GM15510 (cell line): ENCODE data around the gene PAN3.

Source experiments
- POLR2A ChIP-seq: IDR thresholded peaks from 3 replicates; pipeline ENCODE4 v1.6.1; 2011; ENCODE audit warnings: borderline replicate concordance; ENCODE audit not compliant: insufficient read length; ENCODE audit errors: extremely low read depth

The PAN3 gene, protein sequence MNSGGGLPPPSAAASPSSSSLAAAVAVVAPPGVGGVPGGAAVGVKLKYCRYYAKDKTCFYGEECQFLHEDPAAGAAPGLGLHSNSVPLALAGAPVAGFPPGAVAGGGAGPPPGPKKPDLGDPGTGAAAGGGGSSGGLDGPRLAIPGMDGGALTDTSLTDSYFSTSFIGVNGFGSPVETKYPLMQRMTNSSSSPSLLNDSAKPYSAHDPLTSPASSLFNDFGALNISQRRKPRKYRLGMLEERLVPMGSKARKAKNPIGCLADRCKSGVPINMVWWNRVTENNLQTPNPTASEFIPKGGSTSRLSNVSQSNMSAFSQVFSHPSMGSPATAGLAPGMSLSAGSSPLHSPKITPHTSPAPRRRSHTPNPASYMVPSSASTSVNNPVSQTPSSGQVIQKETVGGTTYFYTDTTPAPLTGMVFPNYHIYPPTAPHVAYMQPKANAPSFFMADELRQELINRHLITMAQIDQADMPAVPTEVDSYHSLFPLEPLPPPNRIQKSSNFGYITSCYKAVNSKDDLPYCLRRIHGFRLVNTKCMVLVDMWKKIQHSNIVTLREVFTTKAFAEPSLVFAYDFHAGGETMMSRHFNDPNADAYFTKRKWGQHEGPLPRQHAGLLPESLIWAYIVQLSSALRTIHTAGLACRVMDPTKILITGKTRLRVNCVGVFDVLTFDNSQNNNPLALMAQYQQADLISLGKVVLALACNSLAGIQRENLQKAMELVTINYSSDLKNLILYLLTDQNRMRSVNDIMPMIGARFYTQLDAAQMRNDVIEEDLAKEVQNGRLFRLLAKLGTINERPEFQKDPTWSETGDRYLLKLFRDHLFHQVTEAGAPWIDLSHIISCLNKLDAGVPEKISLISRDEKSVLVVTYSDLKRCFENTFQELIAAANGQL

DNA sequence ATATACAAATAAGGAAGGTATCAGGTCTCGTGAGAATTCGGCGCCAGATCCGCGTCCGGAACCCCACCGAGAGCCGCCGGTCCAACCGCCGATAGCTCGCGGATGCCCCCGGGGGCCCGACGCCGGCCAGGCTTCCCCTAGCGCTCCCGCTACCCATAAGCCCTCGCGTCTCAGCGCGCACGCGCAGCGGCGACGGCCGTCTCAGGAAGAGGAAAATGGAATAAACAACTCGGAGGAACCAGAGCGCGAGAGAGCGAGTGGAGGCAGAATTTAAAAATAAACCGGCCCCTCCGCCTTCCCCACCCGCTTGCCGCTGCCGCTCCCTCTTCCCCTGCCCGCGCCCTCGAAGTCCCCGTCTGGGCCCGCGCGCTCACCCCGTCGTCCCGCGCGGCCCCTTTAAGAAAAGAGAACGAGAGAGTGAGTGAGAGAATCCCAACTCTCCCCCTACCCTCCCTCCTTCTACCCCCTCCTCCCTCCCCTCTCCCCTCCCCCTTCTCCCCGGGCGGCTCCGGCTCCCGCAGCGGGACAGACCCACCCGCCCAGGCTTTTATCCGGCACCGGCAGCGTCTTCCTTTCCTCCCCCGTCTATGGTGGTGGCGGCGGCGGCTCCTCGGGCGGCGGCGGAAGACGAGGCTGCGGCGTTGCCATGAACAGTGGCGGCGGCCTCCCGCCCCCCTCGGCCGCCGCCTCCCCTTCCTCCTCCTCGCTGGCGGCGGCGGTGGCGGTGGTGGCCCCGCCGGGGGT lies at the start of gene PAN3:
TSS of gene PAN3 (plus strand) at position 534 of the 744 bp plus-strand sequence. CDS start at position 647, 113 bp downstream.
- TF ChIP-seq POLR2A, result peak; percentile 83

DNA sequence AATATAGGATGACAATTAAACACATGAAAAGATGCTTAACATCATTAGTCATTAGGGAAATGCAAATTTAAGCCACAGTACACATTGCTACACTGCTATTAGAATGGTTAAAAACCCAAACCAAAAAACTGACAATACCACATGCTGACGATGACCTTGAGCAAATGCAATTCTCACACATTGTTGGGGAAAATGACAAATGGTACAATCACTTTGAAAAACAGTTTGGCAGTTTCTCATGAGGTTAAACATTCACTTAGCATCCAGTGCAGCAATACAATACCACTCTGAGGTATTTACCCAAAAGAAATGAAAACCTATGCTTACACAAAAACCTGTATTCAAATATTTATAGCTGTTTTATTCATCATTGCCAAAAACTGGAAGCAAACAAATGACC lies 49.3 kb upstream of the PAN3 start:
- TF ChIP-seq POLR2A, result no peak

DNA sequence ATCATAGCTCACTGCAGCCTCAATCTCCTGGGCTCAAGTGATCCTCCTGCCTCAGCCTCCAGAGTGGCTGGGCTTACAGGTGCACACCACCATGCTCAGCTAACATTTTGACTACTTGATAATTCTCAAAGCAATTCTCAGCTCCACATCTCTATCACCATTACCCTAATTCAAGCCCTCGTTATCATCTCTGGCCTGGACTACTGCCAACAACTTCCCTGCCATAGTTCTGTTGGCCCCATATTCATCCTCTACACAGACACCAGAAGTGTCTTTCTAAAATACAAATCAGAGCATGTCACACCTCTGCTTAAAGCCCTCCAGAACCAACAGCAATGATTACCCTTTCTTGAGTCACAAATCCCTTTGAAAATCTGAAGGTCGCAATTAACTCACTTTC lies 45.9 kb upstream of the PAN3 start:
- TF ChIP-seq POLR2A, result no peak

DNA sequence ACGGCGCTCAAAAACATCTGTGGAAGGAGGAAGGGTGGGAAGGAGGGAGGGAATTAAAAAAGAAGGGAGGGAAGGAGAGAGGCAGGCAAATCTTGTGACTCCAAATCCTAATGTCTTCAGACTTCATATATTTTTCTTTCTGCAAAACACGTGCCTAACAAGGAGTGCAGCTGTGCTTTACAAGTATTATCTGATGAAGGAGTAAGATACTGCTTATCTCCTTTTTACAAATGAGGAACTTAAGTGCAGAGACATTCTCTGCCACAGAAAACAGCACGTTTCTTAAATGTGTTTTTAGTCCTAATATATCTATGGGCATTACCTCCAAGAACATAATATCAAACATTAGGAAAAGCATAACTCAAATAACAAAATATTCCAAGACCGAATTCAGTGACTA lies 44.5 kb upstream of the PAN3 start:
- no peak for TF ChIP-seq POLR2A

DNA sequence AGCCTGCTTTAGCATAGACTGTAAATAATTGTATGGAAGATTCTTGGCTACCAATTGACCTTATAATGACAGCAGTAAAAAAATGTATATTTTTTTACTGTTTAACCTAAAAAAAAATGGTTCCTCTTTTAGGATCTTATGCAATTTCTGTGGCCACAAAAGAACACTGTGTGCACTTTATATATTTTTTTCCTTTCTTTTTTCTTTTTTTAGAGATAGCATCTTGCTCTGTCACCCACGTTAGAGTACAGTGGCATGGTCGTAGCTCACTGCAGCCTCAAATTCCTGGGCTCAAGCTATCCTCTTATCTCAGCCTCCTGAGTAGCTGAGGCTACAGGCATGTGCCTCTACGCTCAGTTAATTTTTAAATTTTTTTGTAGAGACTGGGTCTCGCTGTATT lies 44.0 kb upstream of the PAN3 start:
- TF ChIP-seq POLR2A, result no peak

DNA sequence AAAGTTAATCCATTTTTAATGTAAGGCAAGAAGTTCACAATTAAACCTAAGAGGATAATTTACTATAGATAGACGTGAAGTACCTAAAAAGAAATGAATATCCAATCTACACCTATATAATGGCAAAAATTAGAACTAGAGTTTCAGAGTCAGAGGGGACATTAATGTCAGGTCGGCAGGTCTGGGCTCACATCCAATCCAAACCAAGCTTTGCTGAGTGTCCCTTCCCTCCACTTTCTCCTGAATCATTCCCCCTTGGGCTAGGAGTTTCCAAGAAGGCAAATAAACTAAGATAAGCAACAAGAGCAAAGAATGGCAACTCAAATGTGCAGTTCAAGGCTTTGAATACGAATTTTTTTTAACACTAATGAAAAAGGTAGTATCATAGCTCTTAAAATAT lies 40.8 kb upstream of the PAN3 start:
- no peak for TF ChIP-seq POLR2A

DNA sequence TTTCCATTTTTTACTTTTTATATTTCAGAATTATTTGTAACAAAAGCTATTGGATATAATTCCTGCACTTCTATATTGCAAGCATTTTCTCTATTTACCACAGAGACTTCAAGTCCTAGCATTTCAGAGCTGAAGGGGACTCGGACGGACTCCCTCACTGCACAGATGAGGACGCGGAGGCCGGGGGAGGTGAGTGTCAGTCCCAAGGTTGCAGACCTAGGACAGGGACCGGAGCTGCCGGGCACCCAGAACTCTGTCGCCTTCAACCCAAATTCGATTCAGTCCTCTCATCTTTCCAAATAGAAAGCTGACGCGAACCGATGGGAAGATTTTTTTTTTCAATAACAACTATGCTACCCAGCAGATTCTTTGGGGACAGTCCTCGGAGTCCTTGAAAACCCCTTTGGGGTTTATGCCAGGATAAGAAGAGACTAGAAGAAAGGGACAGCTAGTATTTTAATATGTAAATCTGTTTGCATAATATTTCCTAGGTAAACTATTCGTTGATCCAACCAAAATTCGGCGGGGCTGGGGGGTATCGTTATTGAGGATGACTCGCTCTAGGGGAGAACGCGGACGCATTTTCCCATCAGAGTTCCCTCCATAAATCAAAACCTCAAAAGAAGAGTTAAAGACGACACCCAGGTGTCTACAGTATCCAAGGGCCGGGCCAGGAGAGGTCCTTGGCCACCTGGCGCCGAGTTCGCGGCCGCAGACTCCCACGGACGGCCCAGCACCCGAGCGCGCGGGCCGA lies 38.8 kb upstream of the PAN3 start:
- no peak for TF ChIP-seq POLR2A

DNA sequence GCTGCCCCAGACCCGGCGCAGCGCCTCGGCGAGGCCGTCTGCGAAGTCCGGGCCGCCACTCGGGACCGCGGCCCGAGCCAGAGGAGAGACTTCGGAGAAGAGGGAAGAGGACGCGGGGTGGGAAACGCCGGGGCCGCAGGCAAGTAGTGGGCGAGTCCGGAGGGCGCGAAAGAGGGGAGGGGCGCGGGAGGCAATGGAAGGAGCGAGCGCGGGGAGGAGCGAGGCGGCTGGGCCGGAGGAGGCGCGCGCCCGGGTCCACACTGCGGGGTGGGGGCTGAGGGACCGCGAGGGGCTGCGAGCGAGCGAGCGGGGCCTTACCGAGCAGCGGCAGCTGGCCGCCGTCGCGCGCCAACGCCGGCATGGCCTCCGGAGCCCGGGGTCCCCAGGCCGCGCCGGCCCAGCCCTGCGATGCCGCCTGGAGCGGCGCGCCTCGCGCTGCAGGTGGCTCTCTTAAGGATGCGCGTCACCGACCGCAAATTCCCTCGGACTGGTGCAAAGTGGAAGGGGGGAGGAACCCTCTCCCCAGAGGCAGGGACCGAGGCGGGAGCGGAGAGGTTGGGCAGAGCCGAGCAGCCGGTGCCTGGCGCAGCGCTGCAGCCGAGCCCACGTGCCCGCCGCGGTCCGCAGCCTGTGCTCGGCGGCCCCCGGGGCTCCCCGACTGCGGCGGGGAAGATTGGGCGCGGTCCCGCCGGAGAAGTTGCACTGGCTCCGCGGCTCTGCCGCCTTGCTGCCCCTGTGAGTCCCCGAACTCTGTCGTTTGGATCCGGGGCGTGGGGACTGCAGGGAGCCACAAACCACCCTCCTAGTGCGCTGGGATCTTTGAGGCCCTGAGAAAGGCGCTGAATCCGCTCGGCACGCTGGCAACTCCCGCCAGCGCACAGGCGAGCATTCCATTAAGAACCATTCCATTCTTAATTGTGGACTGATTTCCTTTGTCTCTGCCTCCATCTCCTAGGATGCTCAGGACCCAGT lies 37.9 kb upstream of the PAN3 start, which contains the start of gene FLT3:
TSS of gene FLT3 (minus strand) at position 427 of the 972 bp plus-strand sequence. CDS start at position 361, 66 bp downstream.
- no peak for TF ChIP-seq POLR2A

DNA sequence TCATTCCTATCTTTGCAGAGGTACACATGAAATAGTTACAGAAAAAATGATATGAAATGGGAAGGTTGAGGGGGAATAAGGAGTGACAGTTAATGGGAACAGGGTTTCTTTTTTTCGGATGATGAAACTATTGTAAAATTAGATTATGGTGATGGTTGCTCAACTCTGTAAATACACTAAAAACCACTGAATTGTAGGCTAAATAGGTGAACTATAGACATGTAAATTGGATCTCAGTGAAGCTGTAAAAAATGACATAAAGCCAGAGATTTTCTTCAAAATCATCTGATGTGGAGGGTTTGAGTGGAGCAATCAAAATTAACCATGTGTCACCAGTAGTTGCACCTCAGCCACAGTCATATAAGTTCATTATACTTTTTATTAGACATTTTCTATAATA lies 31.4 kb upstream of the PAN3 start:
- no peak for TF ChIP-seq POLR2A

DNA sequence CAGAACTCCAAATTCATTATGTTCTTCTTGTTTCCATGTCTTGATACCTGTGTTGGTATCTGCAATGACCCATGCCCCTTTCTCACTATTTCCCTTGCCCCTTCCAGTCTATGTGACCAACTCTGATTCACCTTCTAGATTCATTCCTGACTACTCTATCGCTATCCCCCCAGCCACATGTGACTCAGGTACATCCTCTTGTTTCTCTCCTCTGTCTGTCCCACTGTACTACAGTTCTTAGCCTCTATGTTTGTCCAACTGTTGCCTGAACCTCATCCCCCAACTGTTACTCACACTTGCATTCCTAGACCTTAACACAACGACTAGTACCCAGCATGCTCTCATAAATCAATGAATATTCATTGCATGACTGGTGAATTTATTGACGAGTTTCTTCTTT lies 27.9 kb upstream of the PAN3 start:
- TF ChIP-seq POLR2A, result no peak

DNA sequence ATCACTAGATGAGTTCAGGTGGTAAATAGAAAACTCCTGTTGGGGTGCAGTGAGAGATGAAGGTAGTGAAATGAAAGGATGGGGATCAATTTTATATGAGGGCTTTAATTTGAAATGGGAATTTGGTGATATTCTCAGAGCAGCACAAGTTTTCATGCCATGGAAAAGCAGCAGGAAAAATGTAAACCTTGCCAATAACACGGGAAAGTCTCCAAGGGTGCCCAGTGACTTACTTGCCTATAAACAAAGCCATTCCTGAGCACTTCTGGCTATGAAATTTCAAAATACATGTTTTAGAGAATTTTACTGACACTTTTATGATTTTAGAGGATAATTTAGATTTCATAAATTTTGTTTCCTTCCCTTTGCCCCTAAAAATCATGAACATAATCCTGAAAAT lies 21.6 kb upstream of the PAN3 start:
- TF ChIP-seq POLR2A, result no peak

DNA sequence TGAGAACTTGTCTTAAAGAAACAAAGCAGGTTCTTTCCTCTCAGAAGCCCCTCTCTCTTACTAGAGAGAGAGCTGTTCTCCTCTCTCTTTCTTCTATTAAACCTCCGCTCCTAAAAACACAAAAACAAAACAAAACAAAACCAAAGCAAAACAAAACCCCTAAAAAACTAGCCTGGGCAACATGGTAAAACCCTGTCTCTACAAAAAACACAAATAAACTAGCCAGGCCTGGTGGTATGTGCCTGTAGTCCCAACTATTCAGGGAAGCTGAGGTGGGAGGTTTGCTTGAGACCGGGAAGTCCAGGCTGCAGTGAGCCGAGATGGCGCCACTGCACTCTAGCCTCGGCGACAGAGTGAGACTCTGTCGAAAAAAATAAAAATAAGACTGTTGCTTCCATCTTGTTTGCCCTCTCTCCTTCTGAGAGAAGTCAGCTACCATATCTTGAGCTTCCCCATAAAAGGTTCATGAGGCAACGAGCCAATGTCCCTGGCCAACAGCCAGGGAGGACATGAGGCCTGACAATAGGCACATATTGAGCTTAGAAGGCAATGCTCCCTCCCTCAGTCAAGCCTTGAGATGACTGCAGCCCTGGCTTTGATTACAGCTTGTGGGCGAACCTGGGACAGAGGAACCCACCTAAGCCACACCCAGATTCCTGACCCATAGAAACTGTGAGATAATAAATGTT lies 20.5 kb upstream of the PAN3 start:
- no peak for TF ChIP-seq POLR2A
